Measurements from ENCODE around the gene ITGB3. TPM values are rescaled to one million over a fixed set of nuclear protein-coding genes. Genes with fewer than 3 reads are reported as not detected.

Gene ITGB3
- total and polyA plus RNA-seq, 2 of the 4 experiments (the other 2 are of a cell fraction): 9.8 to 17.6 TPM

GRCh38 chr17:47335101-47335936 is 81.7 kb downstream of the ITGB3 start:
- Histone ChIP-seq H3K4me2 (ENCODE audit: low read depth, low read length) (no peak overlapping the region), H3K56ac (ENCODE audit: extremely low read depth, insufficient read depth, low read length) (no peak overlapping the region), H2BK20ac (ENCODE audit: low read depth, low read length) (no peak overlapping the region), H3K27me3 (ENCODE audit: control insufficient read depth, insufficient read depth, low read length) (no peaks in the 10 kb centered on the region), H3K4ac (ENCODE audit: low read depth, low read length) (no peak overlapping the region), H4K91ac (ENCODE audit: insufficient read depth, low read depth, low read length) (no peak overlapping the region), H3K9me1 (ENCODE audit: insufficient read depth, low read length) (no peaks in the 10 kb centered on the region), H4K8ac (ENCODE audit: low read depth in 2 of 2, low read length in 2 of 2) (no peak overlapping the region), H3K36me3 (ENCODE audit: control insufficient read depth, insufficient read depth, low read length) (no peaks in the 10 kb centered on the region), H3K4me3 (ENCODE audit: insufficient read depth, low read depth, low read length) (no peak overlapping the region), H2AK5ac (ENCODE audit: low read depth, low read length) (no peak overlapping the region), H3K14ac (replicated peaks; ENCODE audit: low read depth, low read length) (no peak overlapping the region), H2AK9ac (replicated peaks; ENCODE audit: low read depth, low read length, poor library complexity) (no peak overlapping the region), H4K20me1 (ENCODE audit: insufficient read depth, low read length) (no peaks in the 10 kb centered on the region), H3K23ac (ENCODE audit: low read depth, low read length) (no peak overlapping the region), H2BK120ac (ENCODE audit: low read depth, low read length) (no peak overlapping the region), H2BK5ac (ENCODE audit: low read depth, low read length, poor library complexity, severe bottlenecking) (no peak overlapping the region), H2BK15ac (ENCODE audit: low read depth, low read length) (no peak overlapping the region), H3K9ac (ENCODE audit: low read depth, low read length) (no peak overlapping the region), H3K9me3 (ENCODE audit: control insufficient read depth, insufficient read depth, low read length) (no peaks in the 10 kb centered on the region), H3K27ac (ENCODE audit: insufficient read depth, low read length) (no peak overlapping the region), H2AFZ (replicated peaks; ENCODE audit: low read length, poor library complexity) (no peak overlapping the region), H3K18ac (ENCODE audit: low read depth, low read length) (no peak overlapping the region), H4K5ac (ENCODE audit: low read depth, low read length) (no peak overlapping the region), H3K4me1 (ENCODE audit: control insufficient read depth, insufficient read depth, low read length) (no peaks in the 10 kb centered on the region), H3K79me1 (ENCODE audit: low read depth in 1 of 2, low read length in 2 of 2) (no peaks in the 10 kb centered on the region)
- ChIA-PET CTCF (interaction anchor here (1.0 kb wide), 1 partner anchor 20 kb away, joined by 3 read pairs; no protein-coding TSS in a partner anchor), POLR2A (ENCODE audit: unreplicated experiment) (no interaction called here)
- no peak; the same call in 1 of the 2 replicates for ATAC-seq (ENCODE audit: low read depth)
- in situ Hi-C loops (cut with MboI; ENCODE audit: low sequenced_read_pairs): no loop called here
- no peak for DNase-seq
- TF ChIP-seq MAFK (IDR thresholded peaks at IDR 0.05; ENCODE audit: low read depth, low read length) (no peak), MXI1 (IDR thresholded peaks at IDR 0.05; ENCODE audit: borderline replicate concordance, low read depth, low read length) (no peak), CEBPB (IDR thresholded peaks at IDR 0.05; ENCODE audit: low read depth, low read length) (no peak)
- WGBS, 2 experiments (ENCODE audit: extremely low coverage in 2 of 2, insufficient read length in 1 of 2): no CpG with 5 or more reads among the region's 4 CpGs
- BruUV-seq (replicated peaks): no TSS peak
- intact Hi-C loops (cut with micrococcal nuclease): no loop called here
- dilution Hi-C loops (cut with HindIII; ENCODE audit: low sequenced_read_pairs, unreplicated experiment): no loop called here
